Mucosa of rectum (tissue), 2 donors: ENCODE results near the gene ROCK1.
"Not testable (repeated sequence)": the region's sequence is repeated elsewhere in the genome, so short reads cannot be mapped to it uniquely, and the experiment has no call there.

Experiments
- H3K27ac ChIP-seq, 2 donors: one replicate each; pipeline ENCODE4 v1.7.0; 2013; ENCODE audit warnings: inconsistent platforms in 2 of 2, low read depth in 2 of 2, low read length in 2 of 2
- H3K27me3 ChIP-seq, 2 donors: one replicate each; pipeline ENCODE4 v1.7.0; 2013; ENCODE audit warnings: low read length in 2 of 2; ENCODE audit not compliant: control insufficient read depth in 2 of 2, insufficient read depth in 2 of 2
- H3K36me3 ChIP-seq, 2 donors: one replicate each; pipeline ENCODE4 v1.7.0; 2013; ENCODE audit warnings: low read length in 2 of 2; ENCODE audit not compliant: control insufficient read depth in 2 of 2, insufficient read depth in 2 of 2
- H3K4me1 ChIP-seq, 2 donors: one replicate each; pipeline ENCODE4 v1.7.0; 2013; ENCODE audit warnings: low read length in 2 of 2, mild to moderate bottlenecking in 1 of 2; ENCODE audit not compliant: control insufficient read depth in 2 of 2, insufficient read depth in 2 of 2
- H3K4me3 ChIP-seq, 2 donors: one replicate each; pipeline ENCODE4 v1.7.0; 2013; ENCODE audit warnings: low read length in 2 of 2
- H3K9ac ChIP-seq, 2 donors: one replicate each; pipeline ENCODE4 v1.7.0; 2013; ENCODE audit warnings: low read length in 2 of 2, low read depth in 1 of 2, mild to moderate bottlenecking in 1 of 2
- H3K9me3 ChIP-seq, 2 donors: one replicate each; pipeline ENCODE4 v1.7.0; 2013; ENCODE audit warnings: low read length in 2 of 2; ENCODE audit not compliant: control insufficient read depth in 2 of 2
- donor health status: healthy.
- donor health status: Normal muscosa, but diverticular disease.

ROCK1 gene

GRCh38 chr18:20950827-20951226 is 160.8 kb downstream of the ROCK1 start:
- not testable (repeated sequence) for H3K27ac ChIP-seq, H3K9me3 ChIP-seq, H3K27me3 ChIP-seq, H3K9ac ChIP-seq, H3K36me3 ChIP-seq, H3K4me3 ChIP-seq, H3K4me1 ChIP-seq
